ENCODE measurements around the gene TBATA.
"Not testable (repeated sequence)": the region's sequence is repeated elsewhere in the genome, so short reads cannot be mapped to it uniquely, and the experiment has no call there.

TBATA gene

DNA sequence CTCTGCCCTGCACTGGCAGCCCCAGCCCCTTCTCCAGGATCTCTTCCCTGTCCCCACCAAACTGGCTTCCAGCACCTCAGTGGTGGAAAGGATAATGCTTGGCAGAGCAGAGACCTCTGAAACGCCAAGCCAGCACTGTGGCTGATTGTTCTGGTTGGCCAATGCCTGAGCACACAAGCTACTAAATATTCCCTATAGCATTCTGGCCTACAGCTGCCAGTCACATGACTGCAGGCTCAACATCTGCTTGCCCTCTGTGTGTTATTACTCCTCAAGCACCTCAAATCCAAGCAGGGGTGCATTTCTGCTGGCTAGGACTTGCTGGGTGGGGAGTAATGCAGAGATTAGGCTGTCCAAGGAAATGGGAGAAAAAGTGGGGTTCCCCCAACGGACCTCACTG lies 6.1 kb downstream of the TBATA start:
- no peak overlapping the region for H3K4me3 ChIP-seq (ENCODE audit: low read length)
- no peak for TF ChIP-seq ZNF274 (IDR thresholded peaks at IDR 0.05; ENCODE audit: low read depth, low read length)

DNA sequence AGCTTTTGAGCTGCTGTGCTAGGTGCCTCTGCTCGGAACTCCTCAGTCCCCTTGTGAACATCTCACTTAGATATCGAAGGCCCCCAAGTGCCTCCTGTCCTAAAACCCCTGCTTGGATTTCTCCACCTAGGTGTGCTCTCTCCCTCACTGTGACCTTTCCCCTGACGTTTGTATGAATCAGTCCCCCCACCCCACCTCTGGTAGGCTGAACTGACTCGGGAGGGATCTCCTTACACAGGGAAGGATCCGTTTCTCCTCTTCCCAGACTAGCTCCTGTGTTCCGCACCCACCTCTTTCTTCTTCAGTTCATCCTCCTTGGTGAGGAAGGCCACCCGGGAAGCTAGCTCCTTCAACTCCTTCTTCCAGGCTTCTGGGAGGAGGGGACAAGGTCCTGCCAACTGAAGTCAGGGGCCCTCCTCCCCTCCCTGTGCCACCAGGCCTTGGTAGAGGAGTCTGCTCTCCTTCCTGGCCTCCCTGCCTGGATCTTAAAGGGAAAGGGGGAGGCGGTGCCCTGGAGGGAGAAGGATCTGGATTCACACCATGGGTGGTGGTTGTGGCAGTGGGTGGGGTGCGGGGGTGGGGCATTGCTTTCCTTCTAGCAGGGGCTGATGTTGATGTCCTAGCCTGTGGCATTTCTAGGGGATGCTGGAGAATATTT lies 6.8 kb downstream of the TBATA start:
- TF ChIP-seq ZNF274 (IDR thresholded peaks at IDR 0.05; ENCODE audit: low read depth, low read length), result no peak
- no peak overlapping the region for H3K4me3 ChIP-seq (ENCODE audit: low read length)

DNA sequence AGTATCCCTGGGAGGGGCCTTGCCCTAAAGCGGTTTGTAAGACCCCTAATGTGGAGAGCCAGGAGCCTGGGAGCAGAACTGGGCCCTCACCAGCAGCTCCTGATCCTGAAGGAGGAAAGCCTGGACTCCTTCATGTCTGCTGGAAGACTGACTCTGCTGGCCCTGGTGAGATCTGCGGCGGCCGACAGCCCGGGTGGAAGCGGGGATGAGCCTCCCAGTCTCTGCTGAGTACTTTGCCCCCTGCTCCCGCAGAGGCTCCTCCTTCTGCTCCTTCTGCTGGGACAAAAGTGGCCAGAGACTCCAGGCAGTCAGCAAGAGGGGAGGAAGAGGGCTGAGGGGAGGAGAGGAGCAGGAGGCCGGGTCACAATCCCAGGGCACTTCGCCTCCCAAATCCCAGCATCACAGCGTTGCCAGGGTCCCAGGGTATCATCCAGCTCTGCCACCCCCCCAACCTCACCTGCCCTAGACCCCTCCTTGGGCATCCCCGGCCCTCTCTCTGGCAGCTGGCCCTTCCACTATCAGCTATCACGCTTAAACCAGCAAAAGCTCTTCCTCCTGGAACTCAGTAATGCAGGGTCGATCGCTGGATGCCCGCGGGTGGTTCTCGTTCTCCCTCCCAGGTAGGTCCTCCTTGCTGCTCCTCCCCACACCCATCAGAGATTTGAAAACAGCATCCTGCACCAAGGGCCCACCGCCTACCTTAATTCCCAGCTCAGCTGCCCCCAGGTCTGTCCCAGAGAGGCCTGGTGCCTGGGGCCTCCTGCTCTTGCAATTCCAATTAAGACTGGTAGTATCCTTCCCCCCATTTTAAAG lies 7.9 kb downstream of the TBATA start:
- H3K4me3 ChIP-seq (ENCODE audit: low read length), result no peak overlapping the region
- no peak for TF ChIP-seq ZNF274 (IDR thresholded peaks at IDR 0.05; ENCODE audit: low read depth, low read length)

DNA sequence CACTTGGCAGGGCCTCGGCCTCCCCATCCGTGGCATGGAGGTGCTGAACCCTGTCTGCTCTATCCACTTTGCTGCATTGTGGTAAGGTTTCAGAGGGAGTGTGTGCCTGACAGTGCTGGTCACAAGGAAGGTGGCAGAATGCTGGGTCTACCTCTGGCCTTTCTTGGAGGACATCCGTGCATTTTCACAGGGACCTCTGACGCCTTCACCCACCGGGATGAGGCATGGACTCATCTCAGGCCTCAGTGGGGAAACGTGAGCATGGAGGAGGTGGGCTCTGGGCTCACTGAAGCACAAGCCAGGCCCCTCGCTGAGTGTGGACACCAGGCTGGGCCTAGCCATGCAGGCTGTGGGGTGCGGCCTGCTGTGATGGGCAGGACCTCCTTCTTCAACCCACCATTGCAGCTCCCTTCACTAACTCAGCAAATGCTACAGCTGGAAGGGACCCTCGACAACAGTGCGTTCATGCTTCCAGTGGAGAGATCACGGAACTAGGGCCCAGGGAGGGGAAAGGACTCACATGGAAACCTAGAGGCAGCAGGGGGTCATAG lies 8.6 kb downstream of the TBATA start:
- no peak overlapping the region for H3K4me3 ChIP-seq (ENCODE audit: low read length)
- TF ChIP-seq ZNF274 (IDR thresholded peaks at IDR 0.05; ENCODE audit: low read depth, low read length), result no peak

DNA sequence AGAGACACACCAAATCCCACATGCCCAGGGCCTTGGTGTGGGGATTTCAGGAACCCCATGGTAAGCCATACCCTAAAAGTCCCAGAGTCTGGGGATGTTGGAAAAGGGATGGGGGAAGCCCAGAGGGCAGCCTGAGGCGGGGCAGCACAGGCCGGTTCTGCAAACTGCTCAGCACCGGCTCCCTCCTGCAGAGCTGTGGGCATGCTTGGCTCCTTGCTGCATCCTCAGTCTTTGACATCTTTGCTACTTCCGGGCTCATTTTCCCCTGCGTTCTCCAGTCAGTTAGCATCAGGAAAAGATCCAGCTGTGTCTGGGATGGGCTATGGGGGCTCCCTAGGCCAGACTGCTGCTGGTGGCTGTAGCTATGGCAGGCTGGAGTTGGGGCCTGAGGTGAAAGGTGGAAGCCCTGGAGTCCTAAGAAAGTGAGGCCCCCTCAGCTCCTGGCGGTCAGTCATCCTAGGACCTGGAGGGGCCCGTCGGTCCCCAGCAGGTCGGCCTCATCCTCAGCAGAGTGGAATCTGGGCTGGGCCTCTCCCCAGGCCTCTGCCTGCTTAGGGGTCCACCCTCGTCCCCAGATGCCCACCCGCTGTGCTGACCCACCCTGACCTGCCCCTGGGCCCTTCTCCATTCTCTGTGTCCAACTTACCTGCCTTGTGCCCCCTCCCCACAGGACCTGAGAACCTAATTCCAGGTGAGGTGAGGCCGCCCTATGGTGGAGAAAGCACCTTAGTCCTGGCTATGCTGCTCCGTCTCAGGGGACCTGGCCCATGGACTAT lies 9.3 kb downstream of the TBATA start:
- no peak for TF ChIP-seq ZNF274 (IDR thresholded peaks at IDR 0.05; ENCODE audit: low read depth, low read length)
- no peak overlapping the region for H3K4me3 ChIP-seq (ENCODE audit: low read length)

DNA sequence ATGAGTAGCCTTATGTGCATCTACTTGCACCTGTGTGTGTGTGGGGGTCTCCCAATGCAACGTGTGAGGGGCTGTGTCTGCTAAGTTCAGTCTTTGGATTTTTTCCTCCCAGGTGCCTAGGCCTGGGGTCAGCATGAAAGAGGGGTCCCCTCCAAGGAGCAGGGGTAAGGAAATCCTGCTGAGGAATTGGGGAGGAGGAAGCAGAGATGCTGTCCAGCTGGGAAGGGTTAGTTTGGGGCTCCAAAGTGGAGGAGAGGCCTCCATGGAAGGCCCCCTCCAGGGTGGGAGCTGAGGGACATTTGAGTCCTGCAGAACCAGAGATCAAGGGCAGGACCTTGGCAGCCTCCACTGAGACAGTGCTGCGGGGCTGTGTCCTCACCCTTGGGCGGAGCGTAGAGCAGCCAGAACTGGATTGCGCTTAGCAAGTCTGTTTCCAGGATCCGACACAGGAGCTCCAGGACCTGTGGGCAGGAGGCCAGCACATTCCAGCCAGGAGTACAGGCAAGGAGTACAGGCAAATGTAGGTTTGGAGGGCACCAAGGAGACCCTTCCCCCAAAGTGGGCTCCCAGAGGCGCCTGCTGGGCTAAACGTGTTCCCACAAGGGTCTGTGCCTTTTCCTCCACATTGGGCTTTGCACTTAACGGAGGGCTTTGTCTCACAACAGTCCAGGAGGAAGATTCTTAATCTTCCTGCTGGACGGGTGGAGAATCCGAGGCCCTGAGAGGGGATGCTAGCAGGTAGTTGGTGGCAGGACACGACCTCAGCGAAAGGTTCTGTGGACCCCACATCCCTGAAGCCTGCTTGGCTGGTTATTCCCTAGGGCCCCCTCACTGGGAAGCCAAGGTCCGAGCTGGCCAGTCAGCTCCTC lies 10.1 kb downstream of the TBATA start:
- H3K4me3 ChIP-seq (ENCODE audit: low read length), result no peak overlapping the region
- TF ChIP-seq ZNF274 (IDR thresholded peaks at IDR 0.05; ENCODE audit: low read depth, low read length), result no peak

DNA sequence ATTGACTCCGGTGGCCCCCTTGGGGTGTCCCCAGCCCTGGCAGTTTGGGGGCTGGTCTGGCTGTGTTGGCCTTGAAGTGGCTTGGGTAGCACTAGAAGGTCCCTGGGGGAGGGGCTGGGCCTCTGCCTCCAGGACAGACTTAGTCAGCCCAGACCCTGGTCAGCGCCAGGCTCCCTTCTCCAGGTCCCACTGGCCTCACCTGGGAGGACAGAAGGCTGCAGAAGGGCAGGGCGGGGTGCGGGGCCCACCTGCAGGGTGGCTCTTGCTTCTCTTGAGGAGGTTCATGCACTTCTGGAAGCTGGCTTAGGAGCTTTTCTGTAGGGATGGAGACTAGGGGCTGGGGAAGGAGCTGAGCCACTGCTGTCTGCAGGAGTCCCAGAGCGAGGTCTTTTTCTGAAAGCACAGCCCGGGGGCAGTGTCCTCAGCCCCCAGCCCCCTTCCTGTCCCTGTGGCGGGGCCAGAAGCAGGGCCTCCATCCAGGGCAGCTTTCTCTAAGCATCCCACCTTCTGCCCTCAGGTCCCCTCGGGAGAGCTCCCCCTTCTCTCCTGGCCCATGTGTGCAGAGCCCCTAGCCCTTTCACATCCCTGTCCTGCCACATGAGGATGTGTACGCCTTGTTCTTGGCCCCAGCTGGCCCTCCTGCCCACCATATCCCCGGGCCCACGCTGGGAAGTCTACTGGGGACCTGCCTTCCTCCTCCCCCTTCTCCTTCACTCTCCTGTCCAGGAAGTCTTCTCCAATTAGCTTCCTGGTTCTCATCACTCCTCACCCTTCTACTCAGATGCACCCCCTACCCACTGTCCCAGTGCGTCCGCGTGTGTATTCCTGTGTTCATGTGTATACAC lies 11.0 kb downstream of the TBATA start:
- no peak overlapping the region for H3K4me3 ChIP-seq (ENCODE audit: low read length)
- no peak for TF ChIP-seq ZNF274 (IDR thresholded peaks at IDR 0.05; ENCODE audit: low read depth, low read length)

DNA sequence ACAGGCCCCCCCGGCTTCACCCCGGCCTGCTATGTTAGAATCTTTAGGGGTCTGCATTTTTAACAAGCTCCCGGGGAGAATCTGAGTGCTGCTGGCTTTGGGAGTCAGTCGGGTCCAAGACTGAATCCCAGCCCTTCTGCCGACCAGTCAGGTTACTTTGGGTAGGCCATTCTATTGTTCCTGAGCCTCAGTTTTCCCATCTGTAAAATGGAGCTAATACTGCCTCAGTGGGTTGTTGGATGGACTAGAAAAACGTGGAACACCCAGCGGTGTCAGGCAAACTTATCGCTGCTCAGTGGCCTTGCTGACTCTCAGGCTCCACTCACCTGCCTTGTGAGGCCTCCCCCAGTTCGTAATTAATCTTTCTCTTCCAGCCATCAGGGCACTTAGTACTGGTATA lies 11.7 kb downstream of the TBATA start:
- no peak for TF ChIP-seq ZNF274 (IDR thresholded peaks at IDR 0.05; ENCODE audit: low read depth, low read length)
- H3K4me3 ChIP-seq (ENCODE audit: low read length), result no peak overlapping the region

DNA sequence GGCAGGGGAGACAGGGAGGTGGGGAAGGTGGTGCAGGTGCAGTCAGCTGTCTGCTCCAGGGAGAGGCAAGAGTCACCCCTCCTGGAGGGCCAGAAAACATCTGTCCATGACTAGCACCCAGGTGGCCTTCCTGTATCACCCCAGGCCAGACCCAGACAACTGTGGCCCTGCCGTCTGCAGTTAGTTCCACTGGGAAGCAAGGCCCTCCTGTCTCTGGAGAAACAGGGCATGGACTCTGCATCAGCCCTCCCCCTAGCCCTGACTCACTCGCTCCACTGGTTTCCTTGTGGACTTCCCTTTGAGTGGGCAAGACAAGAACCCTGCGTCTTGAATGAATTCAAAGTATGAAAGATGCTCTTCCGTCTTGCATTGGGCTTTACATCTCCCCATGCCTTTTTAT lies 12.6 kb downstream of the TBATA start:
- H3K4me3 ChIP-seq (ENCODE audit: low read length), result no peak overlapping the region
- no peak for TF ChIP-seq ZNF274 (IDR thresholded peaks at IDR 0.05; ENCODE audit: low read depth, low read length)

DNA sequence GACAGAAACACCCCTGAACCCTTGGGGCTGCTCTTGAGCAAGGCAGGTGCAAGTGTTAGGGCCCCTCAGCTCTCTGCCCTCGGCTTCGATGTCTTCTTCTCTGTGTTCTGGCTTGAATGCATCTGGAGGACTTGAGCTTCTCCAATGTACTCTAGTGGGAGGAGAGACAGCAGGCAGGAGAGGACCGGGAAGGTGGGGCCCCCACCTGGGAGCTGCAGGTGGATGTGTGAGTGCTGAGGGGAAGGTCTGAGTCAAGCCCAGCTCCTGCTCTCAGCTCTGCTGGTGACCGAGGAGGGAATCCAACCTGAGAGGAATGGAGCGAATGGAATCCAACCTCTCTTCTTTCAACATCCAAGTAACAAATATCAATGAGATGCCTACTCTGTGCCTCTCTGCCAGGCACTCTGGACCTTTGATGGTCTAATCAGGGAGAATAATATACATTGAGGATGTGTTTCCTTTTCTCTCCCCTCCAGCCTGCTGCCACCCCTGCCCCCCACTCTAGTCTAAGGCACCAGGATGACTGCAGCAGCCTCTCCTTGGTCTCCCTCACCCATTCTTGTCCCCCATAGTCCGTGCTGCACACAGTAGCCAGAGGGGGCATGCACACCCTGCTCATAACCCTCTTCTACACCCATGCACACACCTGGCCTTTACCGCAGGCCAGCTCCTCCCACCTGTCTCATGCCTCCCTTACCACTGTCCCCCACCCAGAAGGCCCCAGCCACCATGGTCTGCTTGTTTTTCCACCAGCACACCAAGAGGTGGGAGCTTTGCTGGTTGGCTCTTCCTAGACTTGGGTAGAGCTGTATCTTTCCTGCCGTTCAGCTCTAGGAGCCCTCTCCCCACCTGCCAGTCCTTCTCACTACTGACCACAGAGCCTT lies 13.6 kb downstream of the TBATA start:
- no peak overlapping the region for H3K4me3 ChIP-seq (ENCODE audit: low read length)
- TF ChIP-seq ZNF274 (IDR thresholded peaks at IDR 0.05; ENCODE audit: low read depth, low read length), result no peak

DNA sequence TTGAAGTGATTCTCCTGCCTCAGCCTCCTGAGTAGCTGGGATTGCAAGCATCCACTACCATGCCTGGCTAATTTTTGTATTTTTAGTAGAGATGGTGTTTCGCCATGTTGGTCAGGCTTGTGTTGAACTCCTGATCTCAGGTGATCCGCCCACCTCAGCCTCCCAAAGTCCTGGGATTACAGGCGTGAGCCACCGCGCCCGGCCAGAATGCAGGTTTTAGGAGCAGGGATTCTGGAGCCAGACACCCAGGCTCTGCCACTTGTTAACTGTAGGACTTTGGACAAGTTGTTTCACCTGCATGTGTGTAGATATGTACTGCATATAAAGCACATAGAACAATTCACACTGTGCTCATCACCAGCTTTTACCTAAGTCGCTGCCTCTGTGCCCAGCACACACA lies 14.7 kb downstream of the TBATA start:
- not testable (repeated sequence) for H3K4me3 ChIP-seq (ENCODE audit: low read length)

DNA sequence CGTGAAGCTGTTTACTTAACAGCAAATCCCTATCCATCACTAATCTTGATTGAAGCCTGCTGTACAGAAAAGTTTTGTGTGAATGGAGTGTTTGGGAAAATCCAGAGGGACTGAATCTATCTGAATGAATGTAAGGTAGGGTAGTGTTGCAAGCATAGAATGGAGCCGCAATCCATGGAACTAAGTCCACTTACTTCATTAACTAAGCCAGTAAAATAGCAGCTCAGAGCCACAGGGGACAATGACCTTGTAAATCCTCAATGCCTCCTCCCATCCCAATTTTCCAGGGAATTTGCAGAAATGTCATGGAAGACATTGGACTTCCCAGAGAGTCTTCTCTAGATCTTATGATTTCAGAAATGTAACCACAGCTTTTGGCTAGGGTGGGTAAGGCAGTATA lies 15.2 kb downstream of the TBATA start:
- H3K4me3 ChIP-seq (ENCODE audit: low read length), result no peak overlapping the region
- TF ChIP-seq ZNF274 (IDR thresholded peaks at IDR 0.05; ENCODE audit: low read depth, low read length), result no peak

Measured in GM08714 (cell line).